GM12873 (cell line): Measurements from ENCODE around the gene KCTD18.

ENCODE experiments used
- TF ChIP-seq, protein P1 (sequence below): IDR thresholded peaks from 2 replicates; pipeline ENCODE4 v1.5.1; 2012; ENCODE audit warnings: low read depth, mild to moderate bottlenecking, moderate library complexity, low read length, control low read depth; ENCODE audit not compliant: insufficient read depth; ENCODE audit errors: missing control alignments

The KCTD18 gene

DNA sequence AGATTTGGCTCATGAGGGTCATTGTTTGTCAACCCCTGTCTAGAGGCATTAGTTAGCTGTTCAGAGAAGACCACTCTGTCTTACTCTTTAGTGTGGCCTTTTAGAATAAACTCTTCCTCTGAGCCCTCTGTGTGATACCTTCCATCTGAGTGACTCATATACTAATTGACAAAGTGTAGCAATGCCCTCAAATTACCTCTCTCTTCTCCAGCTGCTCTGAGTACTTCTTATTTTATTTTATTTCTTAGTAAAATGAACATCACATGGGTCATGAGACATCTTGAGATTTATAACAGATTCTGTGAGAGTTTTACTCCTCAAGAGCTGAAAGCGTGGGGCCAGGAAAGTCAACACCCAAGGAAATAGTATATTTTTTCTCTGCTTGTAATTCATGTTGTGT lies 67.4 kb downstream of the KCTD18 start:
- TF ChIP-seq, protein P1, sequence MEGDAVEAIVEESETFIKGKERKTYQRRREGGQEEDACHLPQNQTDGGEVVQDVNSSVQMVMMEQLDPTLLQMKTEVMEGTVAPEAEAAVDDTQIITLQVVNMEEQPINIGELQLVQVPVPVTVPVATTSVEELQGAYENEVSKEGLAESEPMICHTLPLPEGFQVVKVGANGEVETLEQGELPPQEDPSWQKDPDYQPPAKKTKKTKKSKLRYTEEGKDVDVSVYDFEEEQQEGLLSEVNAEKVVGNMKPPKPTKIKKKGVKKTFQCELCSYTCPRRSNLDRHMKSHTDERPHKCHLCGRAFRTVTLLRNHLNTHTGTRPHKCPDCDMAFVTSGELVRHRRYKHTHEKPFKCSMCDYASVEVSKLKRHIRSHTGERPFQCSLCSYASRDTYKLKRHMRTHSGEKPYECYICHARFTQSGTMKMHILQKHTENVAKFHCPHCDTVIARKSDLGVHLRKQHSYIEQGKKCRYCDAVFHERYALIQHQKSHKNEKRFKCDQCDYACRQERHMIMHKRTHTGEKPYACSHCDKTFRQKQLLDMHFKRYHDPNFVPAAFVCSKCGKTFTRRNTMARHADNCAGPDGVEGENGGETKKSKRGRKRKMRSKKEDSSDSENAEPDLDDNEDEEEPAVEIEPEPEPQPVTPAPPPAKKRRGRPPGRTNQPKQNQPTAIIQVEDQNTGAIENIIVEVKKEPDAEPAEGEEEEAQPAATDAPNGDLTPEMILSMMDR = no peak

DNA sequence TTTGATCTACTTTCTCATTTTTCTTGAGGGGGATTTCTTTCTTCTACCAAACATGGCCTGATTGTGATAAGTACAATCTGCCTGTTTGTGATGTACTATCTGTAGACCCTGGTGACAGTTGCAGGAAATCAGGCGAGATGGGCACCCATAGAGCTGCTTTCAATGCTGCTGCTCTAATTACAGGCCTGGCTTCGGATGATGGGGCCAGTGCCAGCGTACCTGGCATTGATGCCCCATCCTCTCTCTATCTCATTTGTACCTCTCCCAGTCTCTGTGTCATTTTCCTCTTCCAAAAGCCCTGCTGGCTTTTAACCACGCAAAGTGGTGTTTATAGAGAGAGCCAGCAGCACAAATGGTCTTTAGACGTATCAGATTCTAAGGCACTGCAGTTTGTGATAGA lies 69.9 kb downstream of the KCTD18 start:
- TF ChIP-seq, protein P1 = no peak
